NCI-H2029 treated with DMSO at 0.1 percent for 48 hours (cell line): ENCODE measurements around the gene SGTA.
"Not testable (repeated sequence)": the region's sequence is repeated elsewhere in the genome, so short reads cannot be mapped to it uniquely, and the experiment has no call there.

Source experiments
- DNase-seq: peaks from one replicate; lab custom pipeline; 2025; lab: John Stamatoyannopoulos, UW

SGTA gene

GRCh38 chr19:2782936-2783780, at the start of gene SGTA:
SGTA (minus strand) TSS chr19:2783273; CDS start chr19:2769068, 14,205 bp downstream.
- peak; percentile 96 for DNase-seq

- DNase-seq = no peak
Observed at GRCh38 chr19:2827840-2828489, 44.9 kb upstream of the SGTA start.

- DNase-seq = no peak
Observed at GRCh38 chr19:2827022-2827421, 43.9 kb upstream of the SGTA start.

GRCh38 chr19:2824129-2824528, 41.1 kb upstream of the SGTA start:
- no peak for DNase-seq

GRCh38 chr19:2823646-2824045, 40.6 kb upstream of the SGTA start:
- DNase-seq = no peak

GRCh38 chr19:2822846-2823245, 39.8 kb upstream of the SGTA start:
- DNase-seq = no peak

- no peak for DNase-seq
Observed at GRCh38 chr19:2820112-2820702, 37.1 kb upstream of the SGTA start.

- DNase-seq = peak; percentile 78
Observed at GRCh38 chr19:2819540-2820111, 36.6 kb upstream of the SGTA start, which contains the start of gene ZNF554. ZNF554 (plus strand) TSS chr19:2819868; CDS start chr19:2820072, 204 bp downstream.

GRCh38 chr19:2817237-2817829, 34.3 kb upstream of the SGTA start:
- not testable (repeated sequence) for DNase-seq

GRCh38 chr19:2816641-2817040, 33.6 kb upstream of the SGTA start:
- DNase-seq = no peak

GRCh38 chr19:2815923-2816322, 32.9 kb upstream of the SGTA start:
- no peak for DNase-seq

- no peak for DNase-seq
Observed at GRCh38 chr19:2815191-2815614, 32.1 kb upstream of the SGTA start.

GRCh38 chr19:2814426-2814825, 31.4 kb upstream of the SGTA start:
- DNase-seq = no peak

- no peak for DNase-seq
Observed at GRCh38 chr19:2813235-2814160, 30.4 kb upstream of the SGTA start.

GRCh38 chr19:2812414-2813234, 29.6 kb upstream of the SGTA start:
- no peak for DNase-seq

- DNase-seq = no peak
Observed at GRCh38 chr19:2811735-2812413, 28.8 kb upstream of the SGTA start.

- no peak for DNase-seq
Observed at GRCh38 chr19:2811221-2811722, 28.2 kb upstream of the SGTA start.

- no peak for DNase-seq
Observed at GRCh38 chr19:2810141-2811091, 27.3 kb upstream of the SGTA start.
